HG02852 (cell line): ENCODE results near the gene AFAP1L1.

Source experiments
- ATAC-seq: cut with Tn5 transposase; IDR thresholded peaks from one replicate; pipeline ENCODE4 v1.9.1; 2021; ENCODE audit warnings: mild to moderate bottlenecking, moderate library complexity; ENCODE audit not compliant: unreplicated experiment

Gene AFAP1L1

DNA sequence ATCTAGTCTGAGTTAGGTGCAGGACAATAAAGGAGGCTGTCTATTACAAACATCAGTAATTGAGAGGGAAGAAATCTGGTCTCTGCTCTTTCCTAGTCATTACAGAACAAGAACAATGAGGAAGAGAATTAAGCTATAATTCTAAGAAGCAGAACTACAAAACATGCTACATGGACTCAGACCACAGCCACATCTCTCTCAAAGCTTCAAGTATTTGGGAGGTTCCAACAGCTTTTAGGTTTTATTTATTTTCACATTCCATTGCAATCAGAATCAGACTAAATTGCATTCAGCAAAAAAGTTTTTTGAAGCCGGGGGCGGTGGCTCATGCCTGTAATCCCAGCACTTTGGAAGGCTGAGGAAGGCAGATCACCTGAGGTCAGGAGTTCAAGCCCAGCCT is 72.5 kb downstream of the AFAP1L1 start:
- ATAC-seq, result no peak

DNA sequence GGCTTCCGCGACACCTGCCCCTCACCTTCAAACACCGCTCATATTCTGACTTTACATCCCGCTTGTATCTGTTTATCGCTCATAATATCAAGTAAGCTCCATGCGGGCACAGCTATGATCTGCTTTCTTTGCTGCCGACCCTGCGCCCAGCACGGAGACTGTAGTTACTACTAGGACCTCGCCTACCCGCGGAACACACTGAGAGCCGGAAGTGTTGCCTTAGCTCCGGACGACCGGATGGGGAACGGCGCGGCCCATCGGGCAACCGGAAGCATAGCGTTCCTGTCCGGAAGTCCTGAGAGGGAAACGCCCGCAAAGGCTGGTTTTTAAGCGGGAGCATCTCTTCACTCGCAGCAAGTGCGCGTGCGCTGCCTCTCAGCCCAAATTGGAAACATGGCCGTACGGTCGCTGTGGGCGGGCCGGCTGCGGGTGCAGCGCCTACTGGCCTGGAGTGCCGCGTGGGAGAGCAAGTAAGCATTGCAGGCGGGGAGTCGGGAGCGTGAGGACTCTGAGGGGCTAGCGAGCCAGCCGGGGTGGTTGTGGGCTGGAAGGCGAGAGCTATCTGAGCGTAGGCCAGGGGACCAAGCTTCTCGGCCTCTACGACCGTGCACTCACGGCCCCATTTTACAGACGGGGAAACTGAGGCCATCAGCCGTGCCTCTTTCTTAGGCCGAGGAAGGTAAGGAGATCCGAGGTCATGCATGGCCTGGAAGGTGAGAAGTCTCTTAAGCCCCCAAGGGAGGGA is 73.7 kb downstream of the AFAP1L1 start, which contains the start of gene GRPEL2:
TSS of gene GRPEL2 (plus strand) at position 353 of the 745 bp plus-strand sequence. CDS start at position 394, 41 bp downstream.
- peak; percentile 96 for ATAC-seq

DNA sequence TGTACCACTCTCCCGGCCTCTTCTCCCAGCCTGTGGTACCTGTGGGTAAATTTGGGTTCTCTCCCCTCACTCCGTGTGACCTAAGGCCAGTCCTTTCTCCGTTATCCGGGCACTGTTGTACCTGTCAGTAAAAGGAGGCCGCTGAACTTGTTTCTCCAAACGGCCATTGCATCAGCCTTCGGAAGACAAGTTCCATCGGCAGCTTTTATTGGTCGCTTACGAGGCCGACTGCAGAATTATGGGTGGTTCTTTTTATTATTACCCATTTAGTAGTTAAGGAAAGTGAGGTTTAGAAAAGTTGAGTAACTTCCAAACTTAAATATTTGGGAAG is 74.2 kb downstream of the AFAP1L1 start:
- ATAC-seq, result peak; percentile 7

DNA sequence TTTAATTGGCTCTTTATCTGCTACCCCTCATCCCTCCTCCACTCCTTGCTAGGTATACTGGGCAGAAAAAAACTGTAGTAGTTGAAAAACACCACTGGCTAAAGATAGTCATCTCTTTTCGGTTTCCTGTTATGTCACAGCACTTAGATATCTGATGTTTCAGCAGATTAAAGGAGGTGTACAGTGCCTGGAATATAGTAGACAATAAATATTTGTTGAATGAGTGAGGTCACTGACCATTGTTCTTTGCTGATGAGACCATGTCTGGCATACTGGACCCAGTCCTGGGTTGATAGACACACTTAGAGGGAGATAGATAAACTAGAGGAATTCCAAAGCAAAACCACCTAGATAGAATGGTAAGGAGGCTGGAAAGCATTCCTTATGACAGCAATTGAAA is 76.9 kb downstream of the AFAP1L1 start:
- ATAC-seq, result no peak

DNA sequence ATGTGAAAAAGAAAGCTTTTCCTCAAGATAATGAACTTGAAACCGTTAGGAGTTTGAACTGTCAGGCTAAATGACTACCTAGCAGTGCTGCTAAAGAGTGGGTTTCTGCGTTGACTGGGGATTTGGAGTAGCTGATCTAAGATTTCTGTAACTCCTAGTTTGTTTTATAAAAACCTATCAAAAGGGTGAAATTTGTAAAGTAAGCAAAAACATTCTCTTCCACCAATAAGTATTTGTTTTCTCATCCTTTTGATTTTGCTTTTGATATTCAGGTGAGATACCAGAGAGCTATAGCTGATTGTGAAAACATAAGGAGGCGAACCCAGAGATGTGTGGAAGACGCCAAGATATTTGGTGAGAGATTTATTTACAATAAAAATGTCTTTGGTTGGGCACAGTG is 77.7 kb downstream of the AFAP1L1 start:
- no peak for ATAC-seq

DNA sequence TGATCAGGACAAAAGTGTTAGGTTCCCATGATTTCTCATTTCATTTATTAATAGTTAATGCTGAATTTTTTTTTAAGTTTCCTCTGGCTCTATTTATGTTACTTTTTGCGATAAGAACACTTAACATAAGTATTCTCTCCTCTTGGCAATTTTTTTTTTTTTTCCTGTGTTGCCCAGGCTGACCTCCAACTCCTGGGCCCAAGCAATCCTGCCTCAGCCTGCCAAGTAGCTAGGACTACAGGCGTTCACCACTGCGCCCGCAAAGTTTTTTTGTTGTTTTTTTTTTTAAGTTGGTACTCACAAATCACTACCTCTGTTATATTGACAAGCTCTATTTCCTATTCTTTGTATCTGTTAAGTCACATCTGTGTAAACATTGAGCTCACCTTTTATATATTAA is 80.5 kb downstream of the AFAP1L1 start:
- ATAC-seq, result no peak

DNA sequence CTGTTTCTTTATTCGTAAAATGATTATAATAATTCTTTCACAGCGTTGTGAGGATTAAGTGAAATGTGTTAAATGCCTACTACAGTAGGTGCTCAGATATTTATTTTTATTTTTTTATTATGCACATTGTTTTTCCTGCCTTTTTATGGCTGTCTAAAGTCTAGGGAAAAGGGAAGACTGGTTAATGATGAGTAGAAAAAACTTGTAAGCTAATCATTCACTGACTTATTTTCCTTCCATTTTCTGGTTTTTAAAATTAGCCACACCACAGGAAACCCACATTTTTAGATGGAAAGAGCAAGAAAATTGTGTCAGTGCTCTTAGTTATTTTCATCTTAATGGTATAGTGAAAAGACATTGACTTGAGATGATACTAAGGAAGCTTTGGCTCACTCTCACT is 82.3 kb downstream of the AFAP1L1 start:
- ATAC-seq, result no peak

DNA sequence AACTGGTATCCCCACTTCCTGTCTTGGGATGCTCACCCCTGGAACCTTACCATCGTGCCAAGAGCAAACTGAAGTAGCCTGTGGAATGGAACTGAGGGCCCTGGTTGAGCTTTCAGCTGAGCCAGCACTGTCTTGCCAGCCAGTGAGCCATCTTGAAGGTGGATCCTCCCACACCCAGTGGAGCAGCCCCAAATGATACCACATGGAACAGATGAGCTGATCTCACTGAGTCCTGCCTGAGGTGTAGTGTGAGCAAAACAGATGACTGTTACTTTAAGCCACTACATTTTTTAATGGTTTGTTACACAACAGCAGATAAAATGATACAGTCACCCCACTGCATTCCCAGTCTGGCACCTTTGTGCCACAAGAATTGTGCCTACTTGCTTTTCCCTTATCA is 84.0 kb downstream of the AFAP1L1 start:
- no peak for ATAC-seq

DNA sequence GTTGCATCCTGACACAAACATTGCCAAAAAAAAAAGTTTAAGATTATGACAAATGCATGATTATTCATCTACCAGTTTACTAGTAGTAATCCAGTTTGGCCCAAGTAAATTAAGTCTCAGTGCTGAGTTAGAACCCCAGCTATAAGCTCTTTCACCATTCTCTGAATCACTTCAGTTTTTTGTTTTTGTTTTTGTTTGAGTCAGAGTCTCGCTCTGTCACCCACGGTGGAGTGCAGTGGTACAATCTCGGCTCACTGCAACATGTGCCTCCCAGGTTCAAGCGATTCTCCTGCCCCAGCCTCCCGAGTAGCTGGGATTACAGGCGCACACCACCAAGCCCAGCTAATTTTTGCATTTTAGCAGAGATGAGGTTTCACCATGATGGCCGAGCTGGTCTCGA is 84.7 kb downstream of the AFAP1L1 start:
- ATAC-seq, result no peak

DNA sequence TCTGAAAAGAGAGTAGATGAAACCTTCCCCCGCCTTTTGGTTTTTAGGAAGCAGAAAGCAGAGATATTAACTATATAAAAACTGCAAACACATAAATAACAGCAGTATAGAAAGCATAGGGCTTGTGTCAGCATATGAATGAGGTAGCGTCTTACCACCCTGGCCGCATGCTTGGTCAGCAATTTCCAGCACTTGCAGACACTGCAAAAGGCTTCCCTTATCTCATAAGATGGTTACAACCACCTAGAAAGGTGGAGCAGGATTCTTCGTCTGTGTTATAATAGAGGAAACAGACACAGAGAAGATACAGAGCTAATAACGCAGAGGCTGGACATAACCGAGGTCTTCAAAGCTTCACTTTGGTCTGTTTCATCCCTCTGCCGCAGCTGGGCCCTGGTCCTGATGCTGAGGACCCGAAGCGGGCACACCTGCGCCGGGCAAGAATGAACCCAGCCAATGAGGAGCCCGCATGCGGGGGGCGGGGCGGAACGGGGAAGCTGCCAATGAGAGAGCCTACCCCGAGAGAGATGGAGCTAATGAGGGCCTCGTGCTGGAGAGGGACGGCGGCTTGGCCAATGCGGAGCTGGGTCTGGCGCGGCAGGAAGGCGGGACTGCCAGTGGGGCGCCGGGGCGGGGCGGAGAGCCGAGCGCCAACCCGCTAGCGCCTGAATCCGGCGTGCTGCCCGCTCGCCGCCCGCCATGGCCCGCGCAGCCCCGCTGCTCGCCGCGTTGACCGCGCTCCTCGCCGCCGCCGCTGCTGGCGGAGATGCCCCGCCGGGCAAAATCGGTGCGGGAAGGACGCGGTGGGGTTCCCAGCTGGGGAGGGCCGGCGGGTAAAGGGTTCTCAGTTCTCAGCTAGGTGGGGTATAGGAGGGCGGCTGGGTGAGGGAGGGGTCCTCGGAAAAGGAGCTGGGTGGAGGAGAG is 86.0 kb downstream of the AFAP1L1 start, which contains the start of gene PCYOX1L:
TSS of gene PCYOX1L (plus strand) at position 677 of the 924 bp plus-strand sequence. CDS start at position 700, 23 bp downstream.
- peak; percentile 99 for ATAC-seq

DNA sequence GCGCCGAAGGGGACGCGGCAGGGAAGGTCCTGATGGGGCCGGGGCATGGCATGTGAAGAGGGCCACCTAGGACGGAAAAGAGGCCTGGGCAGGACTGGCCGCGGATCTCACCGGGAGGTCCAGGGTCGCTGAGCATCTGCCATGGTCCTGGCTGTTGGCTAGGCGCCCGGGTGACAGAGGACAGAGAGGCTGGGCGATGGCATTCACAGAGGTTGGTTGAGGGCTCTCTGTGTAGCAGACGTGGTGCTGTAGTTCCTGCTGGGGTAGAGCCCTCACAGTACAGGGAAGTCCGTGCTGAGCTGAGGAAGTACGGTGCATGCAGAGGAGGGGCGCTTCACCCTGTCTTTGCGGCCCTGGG is 86.6 kb downstream of the AFAP1L1 start:
- peak; percentile 14 for ATAC-seq

DNA sequence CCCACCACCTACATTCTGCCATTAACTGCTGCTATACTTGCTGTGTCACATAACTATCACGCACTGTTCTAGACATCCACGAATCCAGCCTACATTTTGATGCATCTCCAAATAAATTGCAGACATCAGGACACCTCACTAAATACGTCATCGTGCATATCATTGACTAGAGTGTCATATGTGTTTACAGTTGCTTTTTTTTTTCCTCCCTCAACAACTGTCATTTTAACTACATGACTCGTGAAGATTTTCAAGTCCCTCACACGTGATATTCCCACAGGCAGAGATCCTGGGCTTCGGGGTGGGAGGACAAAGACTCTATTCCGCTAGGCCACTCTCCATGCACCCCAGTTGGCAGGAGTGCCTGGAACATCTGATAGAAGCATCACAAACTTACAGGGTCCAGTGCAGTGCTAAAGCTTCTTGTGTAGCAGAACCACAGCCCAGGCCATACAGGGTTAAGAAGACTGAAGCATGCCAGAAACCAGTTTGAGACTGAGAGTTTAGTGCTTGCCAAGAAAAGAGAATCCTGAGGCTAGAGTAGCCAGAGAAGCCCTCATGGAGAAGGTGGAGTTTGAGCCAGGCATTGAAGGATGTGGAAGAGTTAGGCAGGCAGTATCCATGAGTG is 87.3 kb downstream of the AFAP1L1 start:
- ATAC-seq, result no peak

DNA sequence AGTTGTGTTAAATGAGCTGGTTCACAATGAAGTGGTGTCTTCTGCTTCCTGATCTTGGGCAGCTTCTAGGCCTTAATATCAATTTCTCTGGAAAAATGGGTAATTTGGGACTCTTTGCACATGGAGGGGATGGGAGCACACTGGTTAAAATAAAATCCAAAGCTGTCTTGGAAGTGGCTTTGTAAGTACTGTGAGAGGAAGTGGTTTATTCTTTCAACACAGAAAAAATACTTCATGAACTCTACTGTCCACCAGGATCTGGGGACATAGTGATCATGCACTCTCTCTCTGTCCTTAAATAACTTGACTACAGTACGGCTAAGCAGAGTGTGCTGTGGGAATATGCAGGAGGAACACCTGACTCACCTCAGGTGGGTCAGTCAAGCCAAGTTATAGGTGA is 88.6 kb downstream of the AFAP1L1 start:
- no peak for ATAC-seq

DNA sequence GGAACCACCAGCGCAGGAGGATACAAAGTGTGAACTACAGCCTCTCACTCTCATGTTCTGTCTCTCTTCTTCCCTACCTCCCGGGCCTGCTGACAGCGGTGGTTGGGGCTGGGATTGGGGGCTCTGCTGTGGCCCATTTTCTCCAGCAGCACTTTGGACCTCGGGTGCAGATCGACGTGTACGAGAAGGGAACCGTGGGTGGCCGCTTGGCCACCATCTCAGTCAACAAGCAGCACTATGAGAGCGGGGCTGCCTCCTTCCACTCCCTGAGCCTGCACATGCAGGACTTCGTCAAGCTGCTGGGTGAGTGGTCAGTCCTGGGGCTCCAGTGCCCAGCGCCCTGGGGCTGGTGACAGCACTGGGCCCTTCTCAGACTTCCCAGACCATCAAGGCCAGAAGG is 90.9 kb downstream of the AFAP1L1 start:
- ATAC-seq, result no peak

DNA sequence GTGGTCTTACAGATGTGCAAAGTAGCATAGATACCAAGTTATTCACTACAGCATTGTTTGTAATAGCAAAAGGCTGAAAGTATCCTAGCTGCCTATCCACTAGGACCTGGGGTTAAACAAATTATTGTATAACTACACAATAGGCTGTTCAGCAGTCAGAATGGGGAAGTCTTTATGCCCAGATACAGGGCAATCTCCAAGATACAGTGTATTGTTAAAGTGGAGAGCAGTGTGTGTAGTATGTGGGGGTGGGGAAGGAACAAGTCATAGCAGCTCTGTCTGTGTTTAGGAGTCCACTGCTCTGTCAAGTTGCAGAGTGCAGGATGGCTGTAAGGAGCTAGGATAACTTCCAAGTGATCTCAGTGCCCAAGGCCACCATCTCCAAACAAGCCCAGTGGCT is 91.7 kb downstream of the AFAP1L1 start:
- no peak for ATAC-seq

DNA sequence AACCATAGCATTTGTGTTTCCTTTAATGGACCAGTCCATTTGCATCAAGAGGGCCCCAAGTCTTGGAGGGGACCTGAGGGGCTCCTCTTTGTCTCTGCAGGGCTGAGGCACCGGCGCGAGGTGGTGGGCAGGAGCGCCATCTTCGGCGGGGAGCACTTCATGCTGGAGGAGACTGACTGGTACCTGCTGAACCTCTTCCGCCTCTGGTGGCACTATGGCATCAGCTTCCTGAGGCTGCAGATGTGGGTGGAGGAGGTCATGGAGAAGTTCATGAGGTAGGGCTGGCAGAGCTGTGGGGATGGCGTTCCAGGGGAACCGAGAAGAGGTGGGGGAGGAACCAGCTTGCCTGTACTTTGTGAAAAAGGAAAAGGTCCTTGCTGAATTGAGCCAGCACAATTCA is 92.3 kb downstream of the AFAP1L1 start:
- ATAC-seq, result no peak

DNA sequence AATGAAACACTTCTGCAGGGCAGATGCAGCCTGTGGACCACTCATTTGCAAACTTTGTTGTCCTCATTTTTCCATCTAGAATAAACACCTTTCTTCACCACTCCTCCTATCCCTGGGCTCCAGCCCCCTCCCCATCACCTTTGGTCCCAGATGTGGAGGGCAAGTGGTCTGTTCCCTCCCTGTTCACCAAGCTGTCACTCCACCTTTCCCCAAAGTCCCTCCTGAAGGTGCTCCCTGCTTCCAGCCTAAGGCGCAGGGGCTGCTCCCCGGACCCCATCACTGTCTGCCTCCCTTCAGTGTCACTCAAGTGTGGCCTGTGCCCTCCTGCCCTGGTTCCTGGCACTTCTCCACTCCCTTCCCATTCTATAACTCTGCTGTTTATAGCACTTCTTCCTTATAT is 93.1 kb downstream of the AFAP1L1 start:
- ATAC-seq, result no peak

DNA sequence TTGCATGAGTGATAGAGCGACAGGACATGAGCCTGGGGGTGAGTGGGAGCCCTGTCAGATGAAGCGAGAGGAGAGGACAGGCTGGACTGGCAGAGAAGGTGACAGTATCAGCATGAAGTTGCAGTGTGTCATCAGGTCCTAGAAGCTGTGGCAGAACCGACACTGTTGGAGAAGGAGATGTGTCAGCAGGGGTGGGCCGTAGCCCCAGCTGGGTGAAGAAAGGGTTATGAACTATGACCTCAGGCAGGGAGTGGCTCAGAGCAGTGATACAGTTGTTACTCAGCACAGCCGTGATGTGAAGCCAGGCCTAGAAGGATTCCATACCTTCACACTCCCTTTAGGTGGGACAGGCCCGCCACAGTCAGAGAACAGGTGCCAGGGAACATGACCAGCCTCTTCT is 93.8 kb downstream of the AFAP1L1 start:
- no peak for ATAC-seq

DNA sequence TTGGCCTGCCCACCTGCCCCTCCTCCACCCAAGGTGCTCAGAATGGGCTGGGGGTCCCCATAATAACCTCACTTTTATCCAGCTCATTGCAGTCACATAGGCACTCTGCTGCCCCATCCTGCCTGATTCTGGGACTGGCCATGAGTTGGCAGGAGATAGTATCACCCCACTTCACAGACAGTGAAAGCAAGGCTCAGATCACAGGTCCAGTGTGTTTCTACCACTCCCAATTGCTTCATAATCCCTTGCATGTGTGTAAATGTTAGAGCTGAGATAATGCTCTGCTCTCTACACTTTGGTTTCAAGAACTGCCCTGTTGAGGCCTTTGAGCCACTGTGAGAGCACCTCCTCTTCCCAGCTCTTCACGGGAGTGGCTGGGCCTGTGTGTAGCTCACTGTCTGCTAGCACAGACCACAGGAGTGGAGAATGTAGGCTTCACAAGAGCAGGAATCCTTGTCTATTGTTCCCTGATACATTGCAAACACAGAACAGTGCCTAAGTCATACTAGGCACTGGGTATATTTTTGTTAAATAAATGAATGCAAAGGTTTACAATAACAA is 94.6 kb downstream of the AFAP1L1 start:
- no peak for ATAC-seq

DNA sequence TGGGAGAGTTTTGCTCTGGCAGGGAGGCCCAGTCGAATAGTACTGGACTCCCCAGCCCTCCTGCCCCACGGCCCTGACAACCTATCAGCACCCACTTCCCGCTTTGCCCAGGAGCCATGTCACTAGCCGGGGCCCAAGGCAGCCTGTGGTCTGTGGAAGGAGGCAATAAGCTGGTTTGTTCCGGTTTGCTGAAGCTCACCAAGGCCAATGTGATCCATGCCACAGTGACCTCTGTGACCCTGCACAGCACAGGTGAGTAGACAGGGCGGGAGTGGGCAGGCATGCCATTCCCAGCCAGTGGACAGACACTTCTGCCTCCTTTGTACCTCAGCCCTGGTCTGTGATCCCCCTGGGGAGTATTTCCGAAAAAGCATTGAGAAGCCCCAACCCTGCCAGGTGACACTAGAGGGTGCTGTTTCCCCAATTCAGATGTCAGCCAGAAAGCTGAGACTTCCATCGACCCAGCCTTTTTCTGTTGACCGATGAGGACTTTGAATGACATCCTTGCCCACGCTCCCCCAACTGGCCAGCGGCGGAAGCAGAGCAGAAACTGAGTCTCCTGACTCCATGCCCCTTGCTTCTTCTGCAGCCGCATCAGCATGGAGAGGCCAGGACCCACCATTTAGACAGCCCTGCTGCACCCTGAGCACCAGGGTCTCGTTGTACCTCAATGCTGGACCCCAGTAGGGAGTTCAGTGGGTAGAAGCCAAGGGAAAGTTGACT is 95.8 kb downstream of the AFAP1L1 start:
- ATAC-seq, result peak; percentile 65
